Airway epithelial cell (primary cell): ENCODE results near the gene RTCA. TPM values are rescaled to one million over a fixed set of nuclear protein-coding genes. Genes with fewer than 3 reads are reported as not detected.

Source experiments
- total RNA-seq: library from RNA; depleted of rRNA; stranded (reverse); fragments of >200 nt; gene quantifications from 2 replicates; pipeline ENCODE4 v1.2.3, GENCODE V29; 2015

The RTCA gene
- total RNA-seq, result 25.3 and 28.6 TPM in 2 replicates

GRCh38 chr1:100265931-100266740, at the start of gene RTCA:
TSS of gene RTCA (plus strand) at chr1:100266216. CDS start at chr1:100266376, 160 bp downstream.

GRCh38 chr1:100249537-100250257, 16.3 kb upstream of the RTCA start, which contains the start of gene DBT:
TSS of gene DBT (minus strand) at chr1:100249834. CDS start at chr1:100249820, 14 bp downstream.

Other genes with a start within 250 kb of the RTCA start
- gene SASS6, start 133.3 kb upstream of the RTCA start, total RNA-seq, result 3.3 and 4.4 TPM in 2 replicates
- gene TRMT13, start 133.1 kb upstream of the RTCA start, total RNA-seq, result 4.6 and 7.4 TPM in 2 replicates
- not detected in 2 replicates for gene LRRC39, start 88.0 kb upstream of the RTCA start, total RNA-seq
- 4.7 and 6.3 TPM in 2 replicates for gene DBT, start 16.4 kb upstream of the RTCA start, total RNA-seq
- gene CDC14A, start 86.3 kb downstream of the RTCA start, total RNA-seq, result 2.8 and 3.4 TPM in 2 replicates